ENCODE data around the gene TGFBR3L. TPM values are rescaled to one million over a fixed set of nuclear protein-coding genes. Genes with fewer than 3 reads are reported as not detected.

Gene TGFBR3L
- total and polyA plus RNA-seq, 10 of the 15 experiments (the other 5 are each of a cell fraction or from before 2014, with no cell fraction given): 0.20 to 0.23 TPM; not detected in 8

- TF ChIP-seq CUX1 (IDR thresholded peaks at IDR 0.05; ENCODE audit: insufficient replicate concordance, low read depth, low read length): no peak
- peak; percentile 64 for TF ChIP-seq RUNX3 (IDR thresholded peaks at IDR 0.05; ENCODE audit: low read length)
- no peak for TF ChIP-seq CHD4 (IDR thresholded peaks at IDR 0.05)
- peak; percentile 62; the same call in 1 of the 2 replicates for TF ChIP-seq SMARCA5 (IDR thresholded peaks at IDR 0.05)
- no peak for TF ChIP-seq PRDM15 (CRISPR knock-in tag; IDR thresholded peaks at IDR 0.05)
- 0 out of 2 replicates have a peak, but pooled peaks have one; percentile 45 for TF ChIP-seq STAT1 (conservative IDR thresholded peaks at IDR 0.05)
- no peak for TF ChIP-seq NR2C2 (IDR thresholded peaks at IDR 0.05; ENCODE audit: borderline replicate concordance, control insufficient read depth, insufficient read length, low read depth)
- no peak for TF ChIP-seq YY1 (IDR thresholded peaks at IDR 0.05; ENCODE audit: low read depth, low read length)
- TF ChIP-seq HCFC1 (IDR thresholded peaks at IDR 0.05; ENCODE audit: low read length): no peak
- no peak for TF ChIP-seq USF2 (IDR thresholded peaks at IDR 0.05; ENCODE audit: borderline replicate concordance, low read depth, low read length)
- no peak for TF ChIP-seq KDM1A (IDR thresholded peaks at IDR 0.05; ENCODE audit: borderline replicate concordance)
- TF ChIP-seq BCLAF1 (IDR thresholded peaks at IDR 0.05): no peak
- TF ChIP-seq MTA3 (IDR thresholded peaks at IDR 0.05; ENCODE audit: borderline replicate concordance, low read length): no peak; the same call in 1 of the 2 replicates
- no peak for TF ChIP-seq ZNF217 (IDR thresholded peaks at IDR 0.05)
- no peak for TF ChIP-seq POLR2AphosphoS5 (IDR thresholded peaks at IDR 0.05; ENCODE audit: low read length)
These were observed 5.2 kb downstream of the TGFBR3L start, which contains the start of gene SNAPC2 (continued) for GRCh38 chr19:7919610-7920518.

Measured in GM12878 (cell line).